SKM-1 treated with dmso at 0.1 percent for 144 hours (cell line): ENCODE results near the gene PXDN.
"Not testable (repeated sequence)": the region's sequence is repeated elsewhere in the genome, so short reads cannot be mapped to it uniquely, and the experiment has no call there.

Source experiments
- DNase-seq: peaks from one replicate; lab custom pipeline; 2025; ENCODE audit not compliant: unreplicated experiment; lab: John Stamatoyannopoulos, UW

The PXDN gene

GRCh38 chr2:1743396-1744150 lies 742 bp downstream of the PXDN start:
- no peak for DNase-seq

- no peak for DNase-seq
These were observed 1.5 kb downstream of the PXDN start for GRCh38 chr2:1742681-1743395.

- DNase-seq: no peak
These were observed 2.0 kb downstream of the PXDN start for GRCh38 chr2:1742301-1742680.

GRCh38 chr2:1741851-1742250 lies 2.5 kb downstream of the PXDN start:
- DNase-seq: no peak

- no peak for DNase-seq
These were observed 3.4 kb downstream of the PXDN start for GRCh38 chr2:1740716-1741589.

- no peak for DNase-seq
These were observed 4.2 kb downstream of the PXDN start for GRCh38 chr2:1739961-1740715.

- DNase-seq: no peak
These were observed 4.9 kb downstream of the PXDN start for GRCh38 chr2:1739322-1739957.

- no peak for DNase-seq
These were observed 5.5 kb downstream of the PXDN start for GRCh38 chr2:1738646-1739302.

GRCh38 chr2:1738163-1738562 lies 6.2 kb downstream of the PXDN start:
- DNase-seq: no peak

- DNase-seq: no peak
These were observed 7.3 kb downstream of the PXDN start for GRCh38 chr2:1736997-1737480.

- DNase-seq: no peak
These were observed 8.3 kb downstream of the PXDN start for GRCh38 chr2:1736045-1736444.

- DNase-seq: not testable (repeated sequence)
These were observed 11.0 kb downstream of the PXDN start for GRCh38 chr2:1733298-1733697.

GRCh38 chr2:1731963-1732768 lies 12.1 kb downstream of the PXDN start:
- DNase-seq: no peak

GRCh38 chr2:1731447-1731962 lies 12.8 kb downstream of the PXDN start:
- no peak for DNase-seq

- DNase-seq: no peak
These were observed 14.0 kb downstream of the PXDN start for GRCh38 chr2:1730015-1730927.

- no peak for DNase-seq
These were observed 15.1 kb downstream of the PXDN start for GRCh38 chr2:1729242-1729641.

GRCh38 chr2:1728821-1729220 lies 15.5 kb downstream of the PXDN start:
- no peak for DNase-seq
